ENCODE results near the gene MPL.
"Not testable (repeated sequence)": the region's sequence is repeated elsewhere in the genome, so short reads cannot be mapped to it uniquely, and the experiment has no call there.

The MPL gene

GRCh38 chr1:43368646-43369020, 31.0 kb downstream of the MPL start:
- peak overlapping the region; percentile 69 for H3K4me3 ChIP-seq (ENCODE audit: low read depth, low read length)
- peak overlapping the region; percentile 35; the same call in 1 of the 2 replicates for H3K27ac ChIP-seq (ENCODE audit: low read depth, low read length)
- peaks cover 20% of the 10 kb centered on the region for H3K36me3 ChIP-seq (ENCODE audit: control insufficient read depth, insufficient read depth, low read length)
- peaks cover 18% of the 10 kb centered on the region for H3K4me1 ChIP-seq (ENCODE audit: control insufficient read depth, insufficient read depth, low read length)
- H3K27me3 ChIP-seq (ENCODE audit: control insufficient read depth, insufficient read depth, low read length): no peaks in the 10 kb centered on the region
- no peaks in the 10 kb centered on the region for H3K9me3 ChIP-seq (ENCODE audit: control insufficient read depth, insufficient read depth, low read depth, low read length)
- H3K9ac ChIP-seq (ENCODE audit: low read length): peak overlapping the region; percentile 87

GRCh38 chr1:43369779-43370178, 32.2 kb downstream of the MPL start:
- H3K4me1 ChIP-seq (ENCODE audit: control insufficient read depth, insufficient read depth, low read length): peaks cover 18% of the 10 kb centered on the region
- H3K36me3 ChIP-seq (ENCODE audit: control insufficient read depth, insufficient read depth, low read length); H3K9me3 ChIP-seq (ENCODE audit: control insufficient read depth, insufficient read depth, low read depth, low read length); H3K4me3 ChIP-seq (ENCODE audit: low read depth, low read length); H3K27ac ChIP-seq (ENCODE audit: low read depth, low read length); H3K27me3 ChIP-seq (ENCODE audit: control insufficient read depth, insufficient read depth, low read length); H3K9ac ChIP-seq (ENCODE audit: low read length): not testable (repeated sequence)

GRCh38 chr1:43370564-43370963, 32.9 kb downstream of the MPL start:
- no peaks in the 10 kb centered on the region for H3K27me3 ChIP-seq (ENCODE audit: control insufficient read depth, insufficient read depth, low read length)
- H3K36me3 ChIP-seq (ENCODE audit: control insufficient read depth, insufficient read depth, low read length): peaks cover under 1% of the 10 kb centered on the region; the same call in 1 of the 2 replicates
- no peaks in the 10 kb centered on the region for H3K9me3 ChIP-seq (ENCODE audit: control insufficient read depth, insufficient read depth, low read depth, low read length)
- peaks cover 17% of the 10 kb centered on the region for H3K4me1 ChIP-seq (ENCODE audit: control insufficient read depth, insufficient read depth, low read length)
- H3K9ac ChIP-seq (ENCODE audit: low read length): no peak overlapping the region
- H3K27ac ChIP-seq (ENCODE audit: low read depth, low read length): no peak overlapping the region
- H3K4me3 ChIP-seq (ENCODE audit: low read depth, low read length): no peak overlapping the region

GRCh38 chr1:43372172-43372571, 34.6 kb downstream of the MPL start:
- Histone ChIP-seq H3K4me1 (ENCODE audit: control insufficient read depth, insufficient read depth, low read length) (peaks cover 7% of the 10 kb centered on the region), H3K4me3 (ENCODE audit: low read depth, low read length) (no peak overlapping the region), H3K9me3 (ENCODE audit: control insufficient read depth, insufficient read depth, low read depth, low read length) (no peaks in the 10 kb centered on the region), H3K27me3 (ENCODE audit: control insufficient read depth, insufficient read depth, low read length) (no peaks in the 10 kb centered on the region), H3K9ac (ENCODE audit: low read length) (no peak overlapping the region), H3K27ac (ENCODE audit: low read depth, low read length) (no peak overlapping the region), H3K36me3 (ENCODE audit: control insufficient read depth, insufficient read depth, low read length) (no peaks in the 10 kb centered on the region)

- Histone ChIP-seq H3K36me3 (ENCODE audit: control insufficient read depth, insufficient read depth, low read length) (no peaks in the 10 kb centered on the region), H3K27ac (ENCODE audit: low read depth, low read length) (no peak overlapping the region), H3K9me3 (ENCODE audit: control insufficient read depth, insufficient read depth, low read depth, low read length) (no peaks in the 10 kb centered on the region), H3K4me1 (ENCODE audit: control insufficient read depth, insufficient read depth, low read length) (peaks cover 7% of the 10 kb centered on the region), H3K4me3 (ENCODE audit: low read depth, low read length) (no peak overlapping the region), H3K27me3 (ENCODE audit: control insufficient read depth, insufficient read depth, low read length) (no peaks in the 10 kb centered on the region), H3K9ac (ENCODE audit: low read length) (no peak overlapping the region)
Observed at GRCh38 chr1:43373066-43373940, 35.7 kb downstream of the MPL start.

GRCh38 chr1:43376723-43377235, 39.2 kb downstream of the MPL start:
- Histone ChIP-seq H3K27me3 (ENCODE audit: control insufficient read depth, insufficient read depth, low read length) (no peaks in the 10 kb centered on the region), H3K9me3 (ENCODE audit: control insufficient read depth, insufficient read depth, low read depth, low read length) (no peaks in the 10 kb centered on the region), H3K4me1 (ENCODE audit: control insufficient read depth, insufficient read depth, low read length) (no peaks in the 10 kb centered on the region), H3K27ac (ENCODE audit: low read depth, low read length) (no peak overlapping the region), H3K4me3 (ENCODE audit: low read depth, low read length) (no peak overlapping the region), H3K36me3 (ENCODE audit: control insufficient read depth, insufficient read depth, low read length) (peaks cover 3% of the 10 kb centered on the region; the same call in 1 of the 2 replicates), H3K9ac (ENCODE audit: low read length) (no peak overlapping the region)

- Histone ChIP-seq H3K27ac (ENCODE audit: low read depth, low read length) (no peak overlapping the region), H3K9me3 (ENCODE audit: control insufficient read depth, insufficient read depth, low read depth, low read length) (no peaks in the 10 kb centered on the region), H3K9ac (ENCODE audit: low read length) (no peak overlapping the region), H3K4me1 (ENCODE audit: control insufficient read depth, insufficient read depth, low read length) (no peaks in the 10 kb centered on the region), H3K27me3 (ENCODE audit: control insufficient read depth, insufficient read depth, low read length) (no peaks in the 10 kb centered on the region), H3K36me3 (ENCODE audit: control insufficient read depth, insufficient read depth, low read length) (peaks cover 10% of the 10 kb centered on the region), H3K4me3 (ENCODE audit: low read depth, low read length) (no peak overlapping the region)
Observed at GRCh38 chr1:43377831-43378230, 40.2 kb downstream of the MPL start.

GRCh38 chr1:43379476-43379875, 41.9 kb downstream of the MPL start:
- Histone ChIP-seq H3K27me3 (ENCODE audit: control insufficient read depth, insufficient read depth, low read length) (no peaks in the 10 kb centered on the region), H3K9ac (ENCODE audit: low read length) (no peak overlapping the region), H3K27ac (ENCODE audit: low read depth, low read length) (no peak overlapping the region), H3K36me3 (ENCODE audit: control insufficient read depth, insufficient read depth, low read length) (peaks cover 27% of the 10 kb centered on the region), H3K4me1 (ENCODE audit: control insufficient read depth, insufficient read depth, low read length) (no peaks in the 10 kb centered on the region), H3K4me3 (ENCODE audit: low read depth, low read length) (no peak overlapping the region), H3K9me3 (ENCODE audit: control insufficient read depth, insufficient read depth, low read depth, low read length) (no peaks in the 10 kb centered on the region)

- Histone ChIP-seq H3K4me1 (ENCODE audit: control insufficient read depth, insufficient read depth, low read length) (no peaks in the 10 kb centered on the region), H3K9me3 (ENCODE audit: control insufficient read depth, insufficient read depth, low read depth, low read length) (no peaks in the 10 kb centered on the region), H3K27ac (ENCODE audit: low read depth, low read length) (no peak overlapping the region), H3K9ac (ENCODE audit: low read length) (no peak overlapping the region), H3K4me3 (ENCODE audit: low read depth, low read length) (no peak overlapping the region), H3K27me3 (ENCODE audit: control insufficient read depth, insufficient read depth, low read length) (no peaks in the 10 kb centered on the region), H3K36me3 (ENCODE audit: control insufficient read depth, insufficient read depth, low read length) (peaks cover 48% of the 10 kb centered on the region)
Observed at GRCh38 chr1:43381612-43382011, 44.0 kb downstream of the MPL start.

GRCh38 chr1:43382027-43382779, 44.6 kb downstream of the MPL start:
- H3K4me1 ChIP-seq (ENCODE audit: control insufficient read depth, insufficient read depth, low read length): no peaks in the 10 kb centered on the region
- H3K9ac ChIP-seq (ENCODE audit: low read length): no peak overlapping the region
- no peak overlapping the region for H3K4me3 ChIP-seq (ENCODE audit: low read depth, low read length)
- H3K27ac ChIP-seq (ENCODE audit: low read depth, low read length): no peak overlapping the region
- H3K27me3 ChIP-seq (ENCODE audit: control insufficient read depth, insufficient read depth, low read length): no peaks in the 10 kb centered on the region
- H3K9me3 ChIP-seq (ENCODE audit: control insufficient read depth, insufficient read depth, low read depth, low read length): no peaks in the 10 kb centered on the region
- H3K36me3 ChIP-seq (ENCODE audit: control insufficient read depth, insufficient read depth, low read length): peaks cover 54% of the 10 kb centered on the region

- H3K9me3 ChIP-seq (ENCODE audit: control insufficient read depth, insufficient read depth, low read depth, low read length): no peaks in the 10 kb centered on the region
- no peaks in the 10 kb centered on the region for H3K27me3 ChIP-seq (ENCODE audit: control insufficient read depth, insufficient read depth, low read length)
- no peak overlapping the region for H3K27ac ChIP-seq (ENCODE audit: low read depth, low read length)
- H3K4me1 ChIP-seq (ENCODE audit: control insufficient read depth, insufficient read depth, low read length): peaks cover under 1% of the 10 kb centered on the region; the same call in 1 of the 2 replicates
- H3K36me3 ChIP-seq (ENCODE audit: control insufficient read depth, insufficient read depth, low read length): peaks cover 61% of the 10 kb centered on the region
- no peak overlapping the region for H3K9ac ChIP-seq (ENCODE audit: low read length)
- H3K4me3 ChIP-seq (ENCODE audit: low read depth, low read length): no peak overlapping the region
Observed at GRCh38 chr1:43383449-43383848, 45.8 kb downstream of the MPL start.

All from HUES6 (cell line).